Adrenal gland (tissue), 12 donors: ENCODE data around the gene PCGF3. TPM values are rescaled to one million over a fixed set of nuclear protein-coding genes. Genes with fewer than 3 reads are reported as not detected.
A peak's percentile ranks its signal among the peaks of the same experiment; 100 is the strongest.

Experiments
- DNase-seq, 7 donors: peaks; one replicate each; pipeline ENCODE4 v3.0.0-alpha.2; 2019 to 2020
- H3K27ac ChIP-seq, 5 donors: fragments of 200-600 bp; sonication (generic) in 4 of 5; 1 replicate in 3 of 5; 2 replicates in 2 of 5; pipeline versions ENCODE4 v1.5.1 to v1.8.0; 2016 to 2020; ENCODE audit warnings: mild to moderate bottlenecking in 1 of 5
- H3K27me3 ChIP-seq: fragments of 200-600 bp; 2 replicates; pipeline ENCODE4 v1.8.0; 2021
- H3K36me3 ChIP-seq, 2 donors: fragments of 200-600 bp; replicated peaks in 1 of 2; 1 replicate in 1 of 2; 2 replicates in 1 of 2; pipeline versions ENCODE4 v1.5.1 to v1.8.0; 2018 to 2022
- H3K4me1 ChIP-seq, 2 donors: fragments of 200-600 bp; replicated peaks in 1 of 2; 1 replicate in 1 of 2; 2 replicates in 1 of 2; pipeline versions ENCODE4 v1.5.1 to v1.8.0; 2018 to 2021
- H3K4me3 ChIP-seq, 4 donors: fragments of 200-600 bp; sonication (generic) in 3 of 4; one replicate each; pipeline ENCODE4 v1.5.1; 2016 to 2018
- H3K9me3 ChIP-seq, 3 donors: fragments of 200-600 bp; sonication (generic) in 1 of 3; replicated peaks in 1 of 3; 1 replicate in 2 of 3; 2 replicates in 1 of 3; pipeline versions ENCODE4 v1.5.1 to v1.8.0; 2016 to 2021
- POLR2A ChIP-seq, 2 donors: fragments of 450-650 bp; IDR thresholded peaks; one replicate each; pipeline ENCODE4 v1.6.1; 2017; ENCODE audit warnings: antibody characterized with exemption in 2 of 2, mild to moderate bottlenecking in 2 of 2, moderate library complexity in 1 of 2
- WGBS, 4 donors: extraction: QIAGEN DNeasy Blood & Tissue Kit in 2 of 4; methylation state at CpG; one replicate each; pipeline versions ENCODE4 v1.1.5 to v1.1.7; 2013 to 2017; 5-methylcytosine and 5-hydroxymethylcytosine counted together
- intact Hi-C, 2 donors: fragments of 100-400 bp; cut with DNase I; formaldehyde crosslinking; loops; one replicate each; pipeline versions ENCODE4 v1.14.1 to v1.15.0; 2022 to 2023
- polyA plus RNA-seq, 3 donors: library from polyadenylated mRNA; stranded (reverse); fragments of 200-250 nt in 2 of 3; fragments of 350-450 nt in 1 of 3; fragmentation: Illumina TruSeq in 1 of 3; extraction: RNeasy Lipid Tissue Mini Kit (QIAGEN cat#74804) in 1 of 3; gene quantifications; one replicate each; pipeline ENCODE4 v1.2.3, GENCODE V29; 2013 to 2014
- total RNA-seq, 9 donors: library from RNA; depleted of rRNA in 4 of 9; stranded (reverse); fragments of >200 nt in 4 of 9; fragments of 120-200 nt in 1 of 9; fragmentation: NEBNext Ultra II Directional in 1 of 9; extraction: Animal tissue kit (Norgen Biotek cat#: 25700) in 1 of 9; gene quantifications; one replicate each; pipeline versions ENCODE4 v1.1.0 to v1.2.4, GENCODE V29; 2013 to 2023
- TF ChIP-seq, protein P1 (sequence below), 6 experiments: fragments of 450-650 bp in 4 of 6; fragments of 200-600 bp in 2 of 6; sonication (generic) in 1 of 6; IDR thresholded peaks; 1 replicate in 5 of 6; 2 replicates in 1 of 6; pipeline versions ENCODE4 v1.5.1 to v1.8.0; 2016 to 2021; ENCODE audit warnings: antibody characterized with exemption in 6 of 6, mild to moderate bottlenecking in 2 of 6, moderate library complexity in 1 of 6
- donor health status: healthy with polysubstance abuse.
- donor health status: Bipolar disorder and iron deficiency.
- donor health status: DM: yes; HTN: yes; CAD: no.
- donor health status: DM: no; HTN: no; CAD: no.
- donor health status: DM: no; HTN: no; CAD: no.
- donor health status: DM: yes; HTN: yes; CAD: no.

Gene PCGF3
- total and polyA plus RNA-seq, 12 donors = 26.4 to 178 (median 70.7) TPM

- TF ChIP-seq, protein P1, sequence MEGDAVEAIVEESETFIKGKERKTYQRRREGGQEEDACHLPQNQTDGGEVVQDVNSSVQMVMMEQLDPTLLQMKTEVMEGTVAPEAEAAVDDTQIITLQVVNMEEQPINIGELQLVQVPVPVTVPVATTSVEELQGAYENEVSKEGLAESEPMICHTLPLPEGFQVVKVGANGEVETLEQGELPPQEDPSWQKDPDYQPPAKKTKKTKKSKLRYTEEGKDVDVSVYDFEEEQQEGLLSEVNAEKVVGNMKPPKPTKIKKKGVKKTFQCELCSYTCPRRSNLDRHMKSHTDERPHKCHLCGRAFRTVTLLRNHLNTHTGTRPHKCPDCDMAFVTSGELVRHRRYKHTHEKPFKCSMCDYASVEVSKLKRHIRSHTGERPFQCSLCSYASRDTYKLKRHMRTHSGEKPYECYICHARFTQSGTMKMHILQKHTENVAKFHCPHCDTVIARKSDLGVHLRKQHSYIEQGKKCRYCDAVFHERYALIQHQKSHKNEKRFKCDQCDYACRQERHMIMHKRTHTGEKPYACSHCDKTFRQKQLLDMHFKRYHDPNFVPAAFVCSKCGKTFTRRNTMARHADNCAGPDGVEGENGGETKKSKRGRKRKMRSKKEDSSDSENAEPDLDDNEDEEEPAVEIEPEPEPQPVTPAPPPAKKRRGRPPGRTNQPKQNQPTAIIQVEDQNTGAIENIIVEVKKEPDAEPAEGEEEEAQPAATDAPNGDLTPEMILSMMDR (IDR thresholded peaks at IDR 0.05) = no peak
- TF ChIP-seq POLR2A (IDR thresholded peaks at IDR 0.05) = no peak
- 81 to 90% (median 85%) methylated on average over 5 to 25 of the region's 25 CpGs for WGBS, 4 donors
- H3K4me3 ChIP-seq = no peak overlapping the region
- peak in 2 of 7 donors; percentile 14 to 40 for DNase-seq
- H3K4me1 ChIP-seq = peaks cover 35 to 49% of the 10 kb centered on the region in 2 donors
- intact Hi-C loops = no loop called here
- no peaks in the 10 kb centered on the region for H3K36me3 ChIP-seq
- no peaks in the 10 kb centered on the region for H3K27me3 ChIP-seq
- H3K27ac ChIP-seq = peak overlapping the region in 1 of 5 donors; percentile 2
- no peaks in the 10 kb centered on the region for H3K9me3 ChIP-seq
Measured at GRCh38 chr4:683247-683897, 22.3 kb upstream of the PCGF3 start.

DNA sequence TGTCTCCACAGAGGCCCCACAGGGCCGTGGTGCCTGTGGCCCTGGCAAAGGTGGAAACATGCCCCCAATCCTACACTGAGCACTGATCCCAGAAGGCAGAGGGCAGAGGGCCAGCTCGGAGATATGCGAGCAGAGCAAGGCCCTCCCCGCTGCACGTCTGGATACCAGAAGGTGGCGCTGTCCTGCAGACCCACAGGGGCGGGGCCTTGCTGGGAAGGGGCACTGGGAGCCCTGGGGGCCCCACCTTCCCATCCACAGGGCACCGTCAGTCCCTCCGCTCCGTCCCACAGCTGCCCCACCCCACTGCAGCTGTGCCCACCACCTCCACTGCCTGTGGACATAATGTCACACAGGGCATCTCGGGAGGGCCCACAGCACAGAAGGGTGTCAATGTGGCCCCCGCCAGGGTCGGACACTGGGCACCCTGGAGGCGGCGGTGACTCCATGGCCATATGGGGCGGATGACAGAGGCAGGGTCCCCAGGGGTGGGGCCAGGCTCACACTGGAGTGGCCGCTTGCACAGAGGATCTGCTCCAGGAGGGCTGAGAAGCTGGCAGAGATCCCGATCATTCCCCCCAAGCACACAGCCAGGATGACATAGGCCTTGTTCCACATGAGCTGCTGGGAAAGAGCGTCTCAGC, 21.5 kb upstream of the PCGF3 start:
- Histone ChIP-seq H3K27me3 (no peaks in the 10 kb centered on the region), H3K27ac (peak overlapping the region in 1 of 5 donors; percentile 2), H3K36me3 (no peaks in the 10 kb centered on the region), H3K9me3 (no peaks in the 10 kb centered on the region), H3K4me1 (peaks cover 30 to 47% of the 10 kb centered on the region in 2 donors), H3K4me3 (no peak overlapping the region)
- TF ChIP-seq POLR2A (IDR thresholded peaks at IDR 0.05) = no peak
- TF ChIP-seq, protein P1 (IDR thresholded peaks at IDR 0.05) = peak; percentile 72 to 84 (median 76)
- peak; percentile 81 to 91 (median 87) for DNase-seq
- whole genome bisulfite sequencing, 4 donors = 32 to 62% (median 46%) methylated on average over 4 to 19 of the region's 19 CpGs
- intact Hi-C loops = no loop called here

- intact Hi-C loops = no loop called here
- no peak overlapping the region for H3K27ac ChIP-seq
- H3K4me3 ChIP-seq = no peak overlapping the region
- WGBS, 4 donors = 86 to 95% (median 88%) methylated on average over 4 to 21 of the region's 21 CpGs
- no peak for TF ChIP-seq POLR2A (IDR thresholded peaks at IDR 0.05)
- TF ChIP-seq, protein P1 (IDR thresholded peaks at IDR 0.05) = no peak
- no peaks in the 10 kb centered on the region for H3K27me3 ChIP-seq
- no peaks in the 10 kb centered on the region for H3K36me3 ChIP-seq
- peaks cover 29 to 50% of the 10 kb centered on the region in 2 donors for H3K4me1 ChIP-seq
- DNase-seq = peak in 1 of 7 donors; percentile 27
- no peaks in the 10 kb centered on the region for H3K9me3 ChIP-seq
Measured at GRCh38 chr4:684623-685327, 20.9 kb upstream of the PCGF3 start.

DNA sequence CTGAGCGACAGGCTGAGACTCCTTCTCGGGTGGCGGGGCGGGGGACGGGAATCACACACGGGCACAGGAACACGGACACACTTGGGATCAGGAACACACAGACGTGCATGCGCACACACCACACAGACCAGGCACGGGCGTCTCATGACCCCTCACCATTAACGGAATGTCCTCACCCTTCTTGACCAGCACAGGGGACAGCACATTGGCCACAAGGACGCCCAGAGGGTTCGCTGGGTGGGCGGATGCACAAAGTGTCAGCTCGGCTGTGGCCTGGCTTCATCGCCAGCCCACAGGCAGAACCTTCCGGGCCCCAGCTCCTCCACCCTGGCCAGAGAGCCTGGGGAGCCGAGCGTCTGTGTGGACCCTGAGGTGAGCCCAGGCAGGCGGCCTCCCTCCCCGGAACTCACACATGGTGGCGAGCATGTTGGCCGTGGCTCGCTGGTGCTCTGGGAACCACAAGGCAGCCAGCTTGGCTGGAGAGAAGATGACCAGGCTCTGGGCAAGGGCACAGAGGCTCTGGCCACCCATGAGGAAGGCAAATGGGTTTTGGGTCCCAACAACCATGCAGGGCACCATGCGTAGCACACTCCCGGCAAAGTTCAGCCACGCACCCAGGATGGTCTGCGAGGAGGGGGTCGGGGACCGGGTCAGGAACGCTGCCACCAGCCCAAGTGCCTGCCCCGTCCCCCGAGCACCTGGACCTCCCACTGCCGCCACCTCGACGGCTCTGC, 19.8 kb upstream of the PCGF3 start:
- peaks cover 24 to 45% of the 10 kb centered on the region in 2 donors for H3K4me1 ChIP-seq
- no peak overlapping the region for H3K4me3 ChIP-seq
- DNase-seq = peak in 1 of 7 donors; percentile 38
- H3K9me3 ChIP-seq = no peaks in the 10 kb centered on the region
- H3K27me3 ChIP-seq = no peaks in the 10 kb centered on the region
- 88 to 100% (median 96%) methylated on average over 15 to 37 of the region's 37 CpGs for WGBS, 4 donors
- H3K27ac ChIP-seq = no peak overlapping the region
- intact Hi-C loops = no loop called here
- H3K36me3 ChIP-seq = no peaks in the 10 kb centered on the region
- TF ChIP-seq, protein P1 (IDR thresholded peaks at IDR 0.05) = no peak
- no peak for TF ChIP-seq POLR2A (IDR thresholded peaks at IDR 0.05)
